Endometrium (tissue), 2 donors: ENCODE results near the gene HMX1.

ENCODE experiments used
- FAIRE-seq: peaks from 2 replicates; lab custom pipeline; 2012; peaks lifted over from hg19 to GRCh38; lab: Jason Lieb, UNC
- donor health status: control.
- donor health status: control.

Gene HMX1

GRCh38 chr4:8867624-8868320 lies 3.9 kb downstream of the HMX1 start:
- no peak for FAIRE-seq

- FAIRE-seq = no peak
Measured at GRCh38 chr4:8866828-8867623, 4.6 kb downstream of the HMX1 start.

- no peak for FAIRE-seq
Measured at GRCh38 chr4:8866421-8866820, 5.2 kb downstream of the HMX1 start.

GRCh38 chr4:8865681-8866310 lies 5.8 kb downstream of the HMX1 start:
- no peak for FAIRE-seq

GRCh38 chr4:8864912-8865680 lies 6.5 kb downstream of the HMX1 start:
- no peak for FAIRE-seq

GRCh38 chr4:8863686-8864682 lies 7.7 kb downstream of the HMX1 start:
- no peak for FAIRE-seq

- FAIRE-seq = no peak
Measured at GRCh38 chr4:8862800-8863685, 8.6 kb downstream of the HMX1 start.

- FAIRE-seq = no peak
Measured at GRCh38 chr4:8862334-8862733, 9.3 kb downstream of the HMX1 start.

- no peak for FAIRE-seq
Measured at GRCh38 chr4:8861576-8862295, 9.9 kb downstream of the HMX1 start.

- no peak for FAIRE-seq
Measured at GRCh38 chr4:8860892-8861575, 10.6 kb downstream of the HMX1 start.

GRCh38 chr4:8860096-8860891 lies 11.3 kb downstream of the HMX1 start:
- no peak for FAIRE-seq

- FAIRE-seq = no peak
Measured at GRCh38 chr4:8859550-8860095, 12.0 kb downstream of the HMX1 start.

GRCh38 chr4:8858701-8859210 lies 12.9 kb downstream of the HMX1 start:
- no peak for FAIRE-seq

- no peak for FAIRE-seq
Measured at GRCh38 chr4:8857766-8858700, 13.6 kb downstream of the HMX1 start.

- no peak for FAIRE-seq
Measured at GRCh38 chr4:8856835-8857621, 14.6 kb downstream of the HMX1 start.
